ENCODE data around the gene BCR. TPM values are rescaled to one million over a fixed set of nuclear protein-coding genes. Genes with fewer than 3 reads are reported as not detected.

BCR gene
- total and polyA plus RNA-seq, 9 donors = 7.1 to 44.6 (median 35.6) TPM

GRCh38 chr22:23294221-23294620, 113.9 kb downstream of the BCR start:
- WGBS, 3 donors = 89 to 95% (median 93%) methylated on average over 11 of the region's 11 CpGs
- H3K27ac ChIP-seq = no peak overlapping the region
- H3K4me1 ChIP-seq (ENCODE audit: insufficient read depth) = no peaks in the 10 kb centered on the region
- no peak overlapping the region for H3K4me3 ChIP-seq
- no peak for DNase-seq
- intact Hi-C loops (cut with DNase I) = no loop called here
- H3K36me3 ChIP-seq = no peaks in the 10 kb centered on the region
- H3K9me3 ChIP-seq = no peaks in the 10 kb centered on the region
- no peaks in the 10 kb centered on the region for H3K27me3 ChIP-seq
- TF ChIP-seq CTCF (IDR thresholded peaks at IDR 0.05) = no peak
- TF ChIP-seq POLR2A (IDR thresholded peaks at IDR 0.05) = no peak
- TF ChIP-seq EP300 (IDR thresholded peaks at IDR 0.05) = no peak

- TF ChIP-seq CTCF (IDR thresholded peaks at IDR 0.05) (no peak), POLR2A (IDR thresholded peaks at IDR 0.05) (no peak), EP300 (IDR thresholded peaks at IDR 0.05) (no peak)
- 80 to 81% (median 80%) methylated on average over 6 of the region's 6 CpGs for WGBS, 3 donors
- Histone ChIP-seq H3K4me3 (no peak overlapping the region), H3K27me3 (no peaks in the 10 kb centered on the region), H3K27ac (no peak overlapping the region), H3K36me3 (no peaks in the 10 kb centered on the region), H3K4me1 (ENCODE audit: insufficient read depth) (peaks cover 5% of the 10 kb centered on the region), H3K9me3 (no peaks in the 10 kb centered on the region)
- intact Hi-C loops (cut with DNase I) = loop anchor here in 2 of 4 donors (10.0 kb wide), 2 partner anchors 84 to 234 kb away; no protein-coding TSS in a partner anchor
- no peak for DNase-seq
Observed at GRCh38 chr22:23300476-23300875, 120.2 kb downstream of the BCR start.

GRCh38 chr22:23301591-23301990, 121.3 kb downstream of the BCR start:
- H3K27me3 ChIP-seq = no peaks in the 10 kb centered on the region
- no peak for TF ChIP-seq POLR2A (IDR thresholded peaks at IDR 0.05)
- TF ChIP-seq EP300 (IDR thresholded peaks at IDR 0.05) = no peak
- TF ChIP-seq CTCF (IDR thresholded peaks at IDR 0.05) = no peak
- H3K4me1 ChIP-seq (ENCODE audit: insufficient read depth) = peaks cover 14% of the 10 kb centered on the region
- H3K36me3 ChIP-seq = no peaks in the 10 kb centered on the region
- H3K4me3 ChIP-seq = no peak overlapping the region
- no peak overlapping the region for H3K27ac ChIP-seq
- intact Hi-C loops (cut with DNase I) = loop anchor here in 2 of 4 donors (10.0 kb wide), 2 partner anchors 83 to 233 kb away; no protein-coding TSS in a partner anchor
- no peaks in the 10 kb centered on the region for H3K9me3 ChIP-seq
- 91 to 96% (median 94%) methylated on average over 7 of the region's 7 CpGs for WGBS, 3 donors
- DNase-seq = no peak

- TF ChIP-seq POLR2A (IDR thresholded peaks at IDR 0.05) (no peak), EP300 (IDR thresholded peaks at IDR 0.05) (no peak), CTCF (IDR thresholded peaks at IDR 0.05) (no peak)
- H3K36me3 ChIP-seq = no peaks in the 10 kb centered on the region
- 70 to 79% (median 70%) methylated on average over 18 to 21 of the region's 21 CpGs for WGBS, 3 donors
- no peaks in the 10 kb centered on the region for H3K27me3 ChIP-seq
- peaks cover 18% of the 10 kb centered on the region for H3K4me1 ChIP-seq (ENCODE audit: insufficient read depth)
- H3K27ac ChIP-seq = no peak overlapping the region
- H3K9me3 ChIP-seq = no peaks in the 10 kb centered on the region
- no peak overlapping the region for H3K4me3 ChIP-seq
- intact Hi-C loops (cut with DNase I) = loop anchor here in 2 of 4 donors (10.0 kb wide), 2 partner anchors 82 to 232 kb away; no protein-coding TSS in a partner anchor
- peak in 3 of 5 donors; percentile 14 to 33 (median 18) for DNase-seq
Observed at GRCh38 chr22:23302171-23303002, 122.1 kb downstream of the BCR start.
